CD14-positive monocyte (primary cell): Measurements from ENCODE around the gene MBL2. TPM values are rescaled to one million over a fixed set of nuclear protein-coding genes. Genes with fewer than 3 reads are reported as not detected.

Source experiments
- DNase-seq, 3 donors: peaks; one replicate each; pipeline ENCODE4 v3.0.0-alpha.2; 2011 to 2022
- H2AFZ ChIP-seq: 2 replicates; pipeline ENCODE4 v1.6.0; 2012; ENCODE audit warnings: mild to moderate bottlenecking, low read depth, low read length, inconsistent platforms; ENCODE audit not compliant: insufficient read depth, poor library complexity, severe bottlenecking
- H3K27ac ChIP-seq, 2 donors: 1 replicate in 1 of 2; 2 replicates in 1 of 2; pipeline ENCODE4 v1.5.1; 2012 to 2013; ENCODE audit warnings: low read length in 2 of 2, control low read depth in 1 of 2, inconsistent platforms in 1 of 2, low read depth in 1 of 2, mild to moderate bottlenecking in 1 of 2
- H3K27me3 ChIP-seq, 2 donors: one replicate each; pipeline versions ENCODE4 v1.6.0 to v1.6.1; 2011 to 2013; ENCODE audit warnings: low read length in 2 of 2; ENCODE audit not compliant: control insufficient read depth in 2 of 2, insufficient read depth in 2 of 2
- H3K36me3 ChIP-seq, 2 donors: replicated peaks in 1 of 2; 1 replicate in 1 of 2; 2 replicates in 1 of 2; pipeline versions ENCODE4 v1.5.1 to v1.6.1; 2012 to 2013; ENCODE audit warnings: low read length in 2 of 2, control low read depth in 1 of 2, inconsistent platforms in 1 of 2, mild to moderate bottlenecking in 1 of 2; ENCODE audit not compliant: insufficient read depth in 2 of 2, control insufficient read depth in 1 of 2
- H3K4me1 ChIP-seq, 2 donors: 1 replicate in 1 of 2; 2 replicates in 1 of 2; pipeline versions ENCODE4 v1.5.1 to v1.6.1; 2012 to 2013; ENCODE audit warnings: low read length in 2 of 2, control low read depth in 1 of 2, inconsistent platforms in 1 of 2, mild to moderate bottlenecking in 1 of 2, moderate library complexity in 1 of 2; ENCODE audit not compliant: insufficient read depth in 2 of 2, control insufficient read depth in 1 of 2
- H3K4me2 ChIP-seq: replicated peaks from 2 replicates; pipeline ENCODE3; 2012; ENCODE audit warnings: low read length, moderate library complexity, mild to moderate bottlenecking; ENCODE audit not compliant: poor library complexity, severe bottlenecking; ENCODE audit errors: extremely low read depth
- H3K4me3 ChIP-seq, 3 experiments: fragments of 200-600 bp in 1 of 3; sonication (generic) in 1 of 3; replicated peaks in 1 of 3; 1 replicate in 2 of 3; 2 replicates in 1 of 3; pipeline ENCODE4 v1.5.1; 2011 to 2013; ENCODE audit warnings: low read length in 3 of 3, mild to moderate bottlenecking in 3 of 3, control low read depth in 2 of 3, low read depth in 2 of 3, inconsistent platforms in 1 of 3, moderate library complexity in 1 of 3
- H3K79me2 ChIP-seq: 2 replicates; pipeline ENCODE4 v1.6.0; 2012; ENCODE audit warnings: mild to moderate bottlenecking, control low read depth, inconsistent platforms, low read length, moderate library complexity; ENCODE audit not compliant: insufficient read depth
- H3K9ac ChIP-seq: 2 replicates; pipeline ENCODE4 v1.6.0; 2017; ENCODE audit warnings: low read length, mild to moderate bottlenecking; ENCODE audit not compliant: insufficient read depth, poor library complexity, severe bottlenecking
- H3K9me3 ChIP-seq, 2 donors: replicated peaks in 1 of 2; 1 replicate in 1 of 2; 2 replicates in 1 of 2; pipeline versions ENCODE4 v1.5.1 to v1.6.1; 2012 to 2013; ENCODE audit warnings: low read length in 2 of 2, control low read depth in 1 of 2; ENCODE audit not compliant: control insufficient read depth in 1 of 2, insufficient read depth in 1 of 2
- H4K20me1 ChIP-seq: 2 replicates; pipeline ENCODE4 v1.6.0; 2012; ENCODE audit warnings: mild to moderate bottlenecking, low read length, control low read depth, moderate library complexity; ENCODE audit not compliant: insufficient read depth
- H3K27ac Mint-ChIP-seq, 7 donors: one replicate each; pipeline ENCODE4 v1.8.0; 2020; ENCODE audit warnings: mild to moderate bottlenecking in 7 of 7, mixed read lengths in 7 of 7, moderate library complexity in 6 of 7, inconsistent platforms in 2 of 7
- H3K27me3 Mint-ChIP-seq, 3 donors: one replicate each; pipeline ENCODE4 v1.8.0; 2021 to 2022; ENCODE audit warnings: low read depth in 3 of 3, mild to moderate bottlenecking in 3 of 3, mixed read lengths in 3 of 3, moderate library complexity in 3 of 3, inconsistent platforms in 1 of 3
- H3K36me3 Mint-ChIP-seq, 2 donors: one replicate each; pipeline ENCODE4 v1.8.0; 2020; ENCODE audit warnings: mixed read lengths in 2 of 2, inconsistent platforms in 1 of 2, mild to moderate bottlenecking in 1 of 2
- H3K4me1 Mint-ChIP-seq: one replicate; pipeline ENCODE4 v1.8.0; 2020; ENCODE audit warnings: mild to moderate bottlenecking, mixed read lengths
- H3K4me3 Mint-ChIP-seq, 2 donors: one replicate each; pipeline ENCODE4 v1.8.0; 2020; ENCODE audit warnings: mild to moderate bottlenecking in 2 of 2, mixed read lengths in 2 of 2, moderate library complexity in 1 of 2
- H3K9me3 Mint-ChIP-seq, 7 donors: one replicate each; pipeline ENCODE4 v1.8.0; 2020 to 2022; ENCODE audit warnings: mixed read lengths in 7 of 7, mild to moderate bottlenecking in 6 of 7, moderate library complexity in 6 of 7, inconsistent platforms in 2 of 7
- CTCF ChIP-seq: fragments of 200-600 bp; IDR thresholded peaks from one replicate; pipeline ENCODE4 v1.8.0; 2022; ENCODE audit warnings: antibody characterized with exemption, mild to moderate bottlenecking
- WGBS: methylation state at CpG from one replicate; pipeline ENCODE4 v1.1.5; 2013; ENCODE audit warnings: missing lambda C conversion rate; ENCODE audit not compliant: insufficient coverage; 5-methylcytosine and 5-hydroxymethylcytosine counted together
- intact Hi-C, 2 donors: fragments of 100-400 bp; cut with micrococcal nuclease; formaldehyde crosslinking; loops; one replicate each; pipeline versions ENCODE4 v1.15.0 to v1.15.1; 2023
- polyA plus RNA-seq, 3 donors: library from polyadenylated mRNA; depleted of rRNA in 1 of 3; unstranded in 2 of 3; stranded (reverse) in 1 of 3; fragments of 300-500 nt in 2 of 3; fragments of >200 nt in 1 of 3; fragmentation: Illumina TruSeq in 2 of 3; gene quantifications; 1 replicate in 2 of 3; 2 replicates in 1 of 3; pipeline ENCODE4 v1.2.3, GENCODE V29; 2012 to 2021

MBL2 gene
- polyA plus RNA-seq, 3 donors, result not detected

GRCh38 chr10:52811776-52812175 is 39.2 kb upstream of the MBL2 start:
- Mint-ChIP-seq H3K27me3 (no peaks in the 10 kb centered on the region), H3K27ac (no peak overlapping the region), H3K4me1 (no peaks in the 10 kb centered on the region), H3K9me3 (peaks cover 0 to 3% (median 0%) of the 10 kb centered on the region in 7 donors), H3K4me3 (no peak overlapping the region), H3K36me3 (no peaks in the 10 kb centered on the region)
- H3K27me3 ChIP-seq, result no peaks in the 10 kb centered on the region
- no peak for DNase-seq
- no peaks in the 10 kb centered on the region for H3K36me3 ChIP-seq
- TF ChIP-seq CTCF, result no peak
- H3K4me3 ChIP-seq, result no peak overlapping the region
- H3K4me1 ChIP-seq, result no peaks in the 10 kb centered on the region
- no peaks in the 10 kb centered on the region for H3K9me3 ChIP-seq
- no peak overlapping the region for H3K27ac ChIP-seq
- H3K9ac ChIP-seq, result no peak overlapping the region
- H3K4me2 ChIP-seq, result no peak overlapping the region
- H2AFZ ChIP-seq, result no peak overlapping the region
- intact Hi-C loops, result no loop called here
- no peaks in the 10 kb centered on the region for H3K79me2 ChIP-seq
- H4K20me1 ChIP-seq, result no peaks in the 10 kb centered on the region

- Mint-ChIP-seq H3K27ac (no peak overlapping the region), H3K4me1 (no peaks in the 10 kb centered on the region), H3K36me3 (no peaks in the 10 kb centered on the region), H3K27me3 (no peaks in the 10 kb centered on the region), H3K4me3 (no peak overlapping the region), H3K9me3 (peaks cover 0 to 3% (median 0%) of the 10 kb centered on the region in 7 donors)
- Histone ChIP-seq H3K4me2 (no peak overlapping the region), H3K9ac (no peak overlapping the region), H3K9me3 (no peaks in the 10 kb centered on the region), H3K27me3 (no peaks in the 10 kb centered on the region), H3K36me3 (no peaks in the 10 kb centered on the region), H3K79me2 (no peaks in the 10 kb centered on the region), H3K27ac (no peak overlapping the region), H3K4me3 (no peak overlapping the region), H2AFZ (no peak overlapping the region), H3K4me1 (no peaks in the 10 kb centered on the region), H4K20me1 (no peaks in the 10 kb centered on the region)
- intact Hi-C loops, result no loop called here
- no peak for DNase-seq
- no peak for TF ChIP-seq CTCF
- no CpG with 5 or more reads among the region's 2 CpGs for WGBS
These were observed 38.2 kb upstream of the MBL2 start for GRCh38 chr10:52810761-52811160.
